K562 (cell line): ENCODE results near the gene CCDC183. TPM values are rescaled to one million over a fixed set of nuclear protein-coding genes. Genes with fewer than 3 reads are reported as not detected.

Experiments used
- CHCHD3 ChIP-seq: fragments of 250-450 bp; sonication (Bioruptor Pico); IDR thresholded peaks from 2 replicates; pipeline ENCODE4 v2.1.2; 2022; ENCODE audit warnings: mild to moderate bottlenecking
- CXXC5 ChIP-seq: fragments of 250-450 bp; sonication (Bioruptor Pico); IDR thresholded peaks from 2 replicates; pipeline ENCODE4 v1.8.0; 2022; ENCODE audit warnings: inconsistent platforms, mild to moderate bottlenecking, moderate library complexity
- EP300 ChIP-seq: IDR thresholded peaks from 2 replicates; pipeline ENCODE4 v1.6.1; 2012; ENCODE audit warnings: low read length, improper control_type of control experiment
- FOXA3 ChIP-seq, 2 experiments: fragments of 450-650 bp in 1 of 2; sonication (generic) in 1 of 2; formaldehyde crosslinking; IDR thresholded peaks in 1 of 2; conservative IDR thresholded peaks in 1 of 2; 2 replicates each; pipeline versions ENCODE4 v1.4.0 to v1.8.0; 2020 to 2022; ENCODE audit warnings: mild to moderate bottlenecking in 2 of 2, missing genetic modification reagents in 1 of 2
- HDAC6 ChIP-seq: IDR thresholded peaks from 2 replicates; pipeline ENCODE4 v1.6.1; 2012; ENCODE audit warnings: low read depth, mild to moderate bottlenecking, control low read depth, inconsistent platforms, low read length, moderate library complexity
- HLTF ChIP-seq: fragments of 450-650 bp; IDR thresholded peaks from 2 replicates; pipeline ENCODE4 v1.6.1; 2016
- HMGN3 ChIP-seq: IDR thresholded peaks from 2 replicates; pipeline ENCODE4 v1.6.1; 2011; ENCODE audit warnings: borderline replicate concordance, low read depth, mild to moderate bottlenecking, mixed read lengths, low read length; ENCODE audit not compliant: insufficient read length; ENCODE audit errors: extremely low read depth
- HNRNPK ChIP-seq: fragments of 200-400 bp; formaldehyde crosslinking; IDR thresholded peaks from one replicate; pipeline ENCODE4 v1.6.1; 2018; ENCODE audit warnings: mild to moderate bottlenecking, low read depth, low read length; ENCODE audit not compliant: poor library complexity, severe bottlenecking
- HNRNPUL1 ChIP-seq: fragments of 200-400 bp; formaldehyde crosslinking; IDR thresholded peaks from 2 replicates; pipeline ENCODE4 v1.6.1; 2017; ENCODE audit warnings: low read length
- JUNB ChIP-seq: fragments of 450-650 bp; formaldehyde crosslinking; conservative IDR thresholded peaks from 2 replicates; pipeline ENCODE4 v1.4.0; 2020; ENCODE audit warnings: mild to moderate bottlenecking
- MAFF ChIP-seq: IDR thresholded peaks from 2 replicates; pipeline ENCODE4 v1.6.1; 2012; ENCODE audit warnings: low read length, improper control_type of control experiment
- MAZ ChIP-seq, 2 experiments: fragments of 450-650 bp in 1 of 2; sonication (generic) in 1 of 2; formaldehyde crosslinking; IDR thresholded peaks in 1 of 2; conservative IDR thresholded peaks in 1 of 2; 2 replicates each; pipeline versions ENCODE4 v1.4.0 to v1.5.0; 2020; ENCODE audit warnings: mild to moderate bottlenecking in 1 of 2, missing genetic modification reagents in 1 of 2
- MBD2 ChIP-seq: sonication (generic); IDR thresholded peaks from 2 replicates; pipeline ENCODE4 v1.6.1; 2016; ENCODE audit warnings: low read depth, borderline replicate concordance
- NCOA2 ChIP-seq, 2 experiments: fragments of 450-650 bp; IDR thresholded peaks; 2 replicates each; pipeline ENCODE4 v1.6.1; 2018; ENCODE audit warnings: mild to moderate bottlenecking in 2 of 2, moderate library complexity in 1 of 2; ENCODE audit not compliant: partially characterized antibody in 2 of 2
- NFRKB ChIP-seq: fragments of 450-650 bp; IDR thresholded peaks from 2 replicates; pipeline ENCODE4 v1.6.1; 2016; ENCODE audit warnings: low read depth
- POLR3G ChIP-seq: IDR thresholded peaks from 2 replicates; pipeline ENCODE4 v1.6.1; 2011; ENCODE audit not compliant: insufficient read length, insufficient replicate concordance; ENCODE audit errors: extremely low read depth
- RHOXF2B ChIP-seq: fragments of 250-450 bp; sonication (Bioruptor Pico); conservative IDR thresholded peaks from 2 replicates; pipeline ENCODE4 v1.5.1; 2021
- SREBF1 ChIP-seq: fragments of 150-350 bp; IDR thresholded peaks from 2 replicates; pipeline ENCODE4 v1.6.1; 2014; ENCODE audit warnings: antibody characterized with exemption, low read depth, low read length, borderline replicate concordance
- XRCC3 ChIP-seq: fragments of 450-650 bp; IDR thresholded peaks from 2 replicates; pipeline ENCODE4 v1.6.1; 2017; ENCODE audit warnings: mild to moderate bottlenecking, moderate library complexity
- ZNF12 ChIP-seq: sonication (generic); formaldehyde crosslinking; IDR thresholded peaks from 2 replicates; pipeline ENCODE4 v1.4.0; 2020; ENCODE audit warnings: mild to moderate bottlenecking, missing genetic modification reagents
- ZNF121 ChIP-seq: sonication (generic); formaldehyde crosslinking; conservative IDR thresholded peaks from 2 replicates; pipeline ENCODE4 v1.8.0; 2022; ENCODE audit warnings: missing genetic modification reagents
- ZNF408 ChIP-seq: fragments of 250-450 bp; sonication (Bioruptor Pico); IDR thresholded peaks from 2 replicates; pipeline ENCODE4 v1.4.0; 2020; ENCODE audit warnings: low read depth, mild to moderate bottlenecking, moderate library complexity
- ZNF583 ChIP-seq: fragments of 250-450 bp; sonication (Bioruptor Pico); IDR thresholded peaks from 2 replicates; pipeline ENCODE4 v1.4.0; 2020
- polyA plus RNA-seq, 8 experiments: library from polyadenylated mRNA; depleted of rRNA in 4 of 8; stranded (reverse) in 5 of 8; unstranded in 3 of 8; fragments of >200 nt; fragmentation: Nextera tagmentation in 2 of 8; fragmentation: Illumina TruSeq in 1 of 8; extraction: Ambion mirVana in 2 of 8; extraction: Trizol in 1 of 8; gene quantifications; 2 replicates each; pipeline versions ENCODE4 v1.2.1 to v1.2.3, GENCODE V29; 2011 to 2014; ENCODE audit warnings: inconsistent platforms in 1 of 8, missing spikeins in 1 of 8
- total RNA-seq, 7 experiments: library from RNA; depleted of rRNA in 6 of 7; stranded (reverse); fragments of >200 nt in 6 of 7; fragmentation: Illumina TruSeq in 2 of 7; extraction: Trizol in 2 of 7; gene quantifications; 2 replicates each; pipeline versions ENCODE4 v1.2.1 to v1.2.3, GENCODE V29; 2011 to 2021; ENCODE audit warnings: low replicate concordance in 1 of 7
- TF ChIP-seq, protein P1 (sequence below): fragments of 450-650 bp; formaldehyde crosslinking; conservative IDR thresholded peaks from 2 replicates; pipeline ENCODE4 v1.4.0; 2022; ENCODE audit warnings: mild to moderate bottlenecking, missing genetic modification characterization
- TF ChIP-seq, protein P2 (sequence below): IDR thresholded peaks from 2 replicates; pipeline ENCODE4 v1.6.1; 2012; ENCODE audit warnings: low read depth, low read length, improper control_type of control experiment, borderline replicate concordance

CCDC183 gene
- total and polyA plus RNA-seq, 9 of the 15 experiments (the other 6 are each of a cell fraction or from before 2014, with no cell fraction given), result 0.21 to 0.60 (median 0.29) TPM; not detected in 4

- TF ChIP-seq MAZ (CRISPR knock-in tag; conservative IDR thresholded peaks at IDR 0.05 in 1 of 2, IDR thresholded peaks at IDR 0.05 in 1 of 2) (peak in 1 of 2 experiments; percentile 55; a peak in 1 of 4 replicates), CXXC5 (CRISPR knock-in tag) (peak; percentile 98), FOXA3 (CRISPR knock-in tag; conservative IDR thresholded peaks at IDR 0.05 in 1 of 2, IDR thresholded peaks at IDR 0.05 in 1 of 2) (no peak), ZNF583 (CRISPR knock-in tag) (no peak), SREBF1 (no peak), ZNF408 (CRISPR knock-in tag) (no peak), RHOXF2B (CRISPR knock-in tag) (no peak), MAFF (no peak), MBD2 (no peak), HMGN3 (peak; percentile 69), ZNF121 (CRISPR knock-in tag) (no peak), NFRKB (no peak), HNRNPUL1 (no peak), ZNF12 (CRISPR knock-in tag) (0 out of 2 replicates have a peak, but pooled peaks have one; percentile 38), XRCC3 (no peak), EP300 (no peak; the same call in 1 of the 2 replicates), HLTF (no peak), HDAC6 (no peak), POLR3G (no peak), NCOA2 (IDR thresholded peaks at IDR 0.05; ENCODE audit: partially characterized antibody in 2 of 2) (no peak), HNRNPK (no peak), JUNB (CRISPR knock-in tag) (no peak), CHCHD3 (CRISPR knock-in tag) (no peak)
- TF ChIP-seq, protein P1, sequence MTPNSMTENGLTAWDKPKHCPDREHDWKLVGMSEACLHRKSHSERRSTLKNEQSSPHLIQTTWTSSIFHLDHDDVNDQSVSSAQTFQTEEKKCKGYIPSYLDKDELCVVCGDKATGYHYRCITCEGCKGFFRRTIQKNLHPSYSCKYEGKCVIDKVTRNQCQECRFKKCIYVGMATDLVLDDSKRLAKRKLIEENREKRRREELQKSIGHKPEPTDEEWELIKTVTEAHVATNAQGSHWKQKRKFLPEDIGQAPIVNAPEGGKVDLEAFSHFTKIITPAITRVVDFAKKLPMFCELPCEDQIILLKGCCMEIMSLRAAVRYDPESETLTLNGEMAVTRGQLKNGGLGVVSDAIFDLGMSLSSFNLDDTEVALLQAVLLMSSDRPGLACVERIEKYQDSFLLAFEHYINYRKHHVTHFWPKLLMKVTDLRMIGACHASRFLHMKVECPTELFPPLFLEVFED (CRISPR knock-in tag), result no peak
- TF ChIP-seq, protein P2, sequence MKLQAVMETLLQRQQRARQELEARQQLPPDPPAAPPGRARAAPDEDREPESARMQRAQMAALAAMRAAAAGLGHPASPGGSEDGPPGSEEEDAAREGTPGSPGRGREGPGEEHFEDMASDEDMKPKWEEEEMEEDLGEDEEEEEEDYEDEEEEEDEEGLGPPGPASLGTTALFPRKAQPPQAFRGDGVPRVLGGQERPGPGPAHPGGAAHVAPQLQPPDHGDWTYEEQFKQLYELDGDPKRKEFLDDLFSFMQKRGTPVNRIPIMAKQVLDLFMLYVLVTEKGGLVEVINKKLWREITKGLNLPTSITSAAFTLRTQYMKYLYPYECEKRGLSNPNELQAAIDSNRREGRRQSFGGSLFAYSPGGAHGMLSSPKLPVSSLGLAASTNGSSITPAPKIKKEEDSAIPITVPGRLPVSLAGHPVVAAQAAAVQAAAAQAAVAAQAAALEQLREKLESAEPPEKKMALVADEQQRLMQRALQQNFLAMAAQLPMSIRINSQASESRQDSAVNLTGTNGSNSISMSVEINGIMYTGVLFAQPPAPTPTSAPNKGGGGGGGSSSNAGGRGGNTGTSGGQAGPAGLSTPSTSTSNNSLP, result no peak
These were observed 11.3 kb downstream of the CCDC183 start, which contains the start of gene RABL6 (continued) for GRCh38 chr9:136807281-136808074.
